ENCODE data around the gene DNAH6.
"Not testable (repeated sequence)": the region's sequence is repeated elsewhere in the genome, so short reads cannot be mapped to it uniquely, and the experiment has no call there.

The DNAH6 gene, protein sequence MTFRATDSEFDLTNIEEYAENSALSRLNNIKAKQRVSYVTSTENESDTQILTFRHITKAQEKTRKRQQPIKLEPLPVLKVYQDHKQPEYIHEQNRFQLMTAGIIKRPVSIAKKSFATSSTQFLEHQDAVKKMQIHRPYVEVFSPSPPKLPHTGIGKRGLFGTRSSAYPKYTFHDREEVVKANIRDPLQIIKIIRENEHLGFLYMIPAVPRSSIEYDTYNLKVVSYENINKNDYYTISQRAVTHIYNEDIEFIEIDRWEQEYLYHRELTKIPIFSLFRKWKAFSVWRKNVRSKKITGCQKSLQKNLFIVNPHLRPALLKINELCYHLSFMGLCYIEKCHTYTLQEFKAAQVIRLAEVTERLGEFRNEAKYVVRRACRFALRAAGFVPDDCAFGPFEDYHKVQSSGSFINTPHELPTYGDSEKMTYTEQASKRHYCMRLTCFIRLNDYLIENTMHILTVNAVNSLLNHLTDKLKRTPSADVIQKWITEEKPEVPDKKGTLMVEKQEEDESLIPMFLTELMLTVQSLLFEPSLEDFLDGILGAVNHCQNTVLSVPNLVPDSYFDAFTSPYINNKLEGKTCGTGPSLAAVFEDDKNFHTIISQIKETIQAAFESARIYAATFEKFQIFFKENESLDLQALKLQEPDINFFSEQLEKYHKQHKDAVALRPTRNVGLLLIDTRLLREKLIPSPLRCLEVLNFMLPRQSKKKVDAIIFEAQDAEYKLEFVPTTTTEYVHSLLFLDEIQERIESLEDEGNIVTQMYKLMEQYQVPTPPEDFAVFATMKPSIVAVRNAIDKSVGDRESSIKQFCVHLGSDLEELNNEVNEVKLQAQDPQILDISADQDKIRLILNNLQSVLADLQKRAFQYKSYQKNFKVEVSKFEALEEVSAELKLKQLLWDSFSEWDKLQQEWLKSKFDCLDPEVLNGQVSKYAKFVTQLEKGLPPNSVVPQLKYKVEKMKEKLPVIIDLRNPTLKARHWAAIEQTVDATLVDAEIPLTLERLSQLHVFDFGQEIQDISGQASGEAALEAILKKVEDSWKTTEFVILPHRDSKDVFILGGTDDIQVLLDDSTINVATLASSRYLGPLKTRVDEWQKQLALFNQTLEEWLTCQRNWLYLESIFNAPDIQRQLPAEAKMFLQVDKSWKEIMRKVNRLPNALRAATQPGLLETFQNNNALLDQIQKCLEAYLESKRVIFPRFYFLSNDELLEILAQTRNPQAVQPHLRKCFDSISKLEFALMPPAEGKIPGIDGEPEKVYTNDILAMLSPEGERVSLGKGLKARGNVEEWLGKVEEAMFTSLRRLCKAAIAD (N-terminal part only)

GRCh38 chr2:84516234-84516986, at the start of gene DNAH6:
DNAH6 (plus strand) TSS chr2:84516498; CDS start chr2:84517827, 1,329 bp downstream.
- DNase-seq: peak; percentile 92

GRCh38 chr2:84467389-84467788, 48.9 kb upstream of the DNAH6 start:
- no peak for DNase-seq

DNA sequence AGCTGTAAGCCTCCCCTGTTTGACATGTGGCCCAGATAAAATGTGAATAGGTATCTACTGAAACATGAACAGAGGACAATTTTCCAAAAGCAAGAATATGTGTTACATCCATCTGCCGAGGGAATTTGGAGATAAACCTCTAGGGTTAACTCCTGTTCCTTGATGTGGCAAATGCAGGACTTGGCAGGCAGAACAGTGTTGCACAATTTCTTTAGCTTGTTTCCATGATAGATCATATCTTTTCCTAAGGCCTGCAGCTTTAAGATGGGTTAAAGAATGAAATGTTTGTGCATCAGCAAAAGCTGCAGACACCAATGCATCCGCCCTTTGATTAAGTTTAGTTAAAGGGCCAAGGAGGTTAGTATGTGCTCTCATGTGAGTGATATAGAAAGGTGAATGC, 43.9 kb upstream of the DNAH6 start:
- not testable (repeated sequence) for DNase-seq

GRCh38 chr2:84472856-84473565, 43.3 kb upstream of the DNAH6 start:
- DNase-seq: no peak

GRCh38 chr2:84474176-84474575, 42.1 kb upstream of the DNAH6 start:
- DNase-seq: no peak

- no peak for DNase-seq
Measured at GRCh38 chr2:84477886-84478285, 38.4 kb upstream of the DNAH6 start.

- DNase-seq: no peak
Measured at GRCh38 chr2:84478867-84479266, 37.4 kb upstream of the DNAH6 start.

GRCh38 chr2:84481702-84482101, 34.6 kb upstream of the DNAH6 start:
- no peak for DNase-seq

DNA sequence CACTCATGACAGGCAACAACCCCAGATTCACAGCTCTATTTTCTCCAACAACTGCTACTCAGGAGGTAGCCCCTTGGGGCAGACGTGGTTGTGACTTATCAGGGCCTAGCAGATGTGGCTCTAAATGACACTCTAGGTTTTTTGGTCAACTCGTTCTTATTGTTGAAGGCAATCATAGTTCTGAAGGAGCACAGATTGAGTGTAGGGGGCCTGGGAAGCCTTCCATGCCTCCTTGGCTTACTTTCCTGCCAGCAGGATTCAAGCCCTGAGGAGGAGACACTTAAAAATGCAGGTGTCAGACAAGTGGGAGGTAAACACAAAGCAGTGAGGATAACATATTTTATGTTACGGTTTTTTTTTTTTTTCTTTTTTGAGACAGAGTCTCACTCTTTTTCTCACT, 33.7 kb upstream of the DNAH6 start:
- DNase-seq: no peak

GRCh38 chr2:84483320-84483719, 33.0 kb upstream of the DNAH6 start:
- no peak for DNase-seq

GRCh38 chr2:84486441-84487115, 29.7 kb upstream of the DNAH6 start:
- peak; percentile 57 for DNase-seq

DNA sequence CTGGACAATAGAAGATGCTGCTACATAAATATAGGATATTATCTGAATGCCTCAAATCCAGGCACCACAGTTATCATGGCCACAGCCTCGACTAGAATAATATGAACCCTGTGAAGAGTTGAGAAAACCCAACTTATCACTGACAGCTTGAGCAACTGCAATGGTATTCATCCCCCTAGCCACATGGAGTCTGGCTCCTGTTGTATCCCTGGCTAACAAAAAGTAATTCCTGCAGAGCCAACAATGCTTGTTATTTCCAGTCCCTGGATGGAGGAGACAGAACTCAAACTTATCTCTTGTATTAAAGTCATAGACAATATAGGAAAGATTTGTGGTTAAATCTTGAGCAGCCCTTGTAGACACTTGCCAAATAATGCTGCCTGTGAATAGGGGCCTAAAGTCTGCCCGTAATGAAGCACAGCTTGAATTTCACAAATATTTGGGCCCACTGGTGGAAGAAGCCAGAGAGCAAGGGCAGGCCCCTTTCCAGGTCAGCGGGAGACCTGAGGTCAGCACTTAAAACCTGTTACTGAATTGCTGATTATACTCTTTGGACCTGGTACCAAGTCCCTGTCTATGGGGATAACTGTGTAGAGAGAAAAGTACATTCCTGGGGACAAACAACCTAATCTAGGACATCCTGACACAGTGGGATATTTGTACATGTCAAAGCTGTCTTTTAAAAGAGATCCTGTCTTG, 28.9 kb upstream of the DNAH6 start:
- no peak for DNase-seq

- DNase-seq: no peak
Measured at GRCh38 chr2:84491256-84491655, 25.0 kb upstream of the DNAH6 start.

DNA sequence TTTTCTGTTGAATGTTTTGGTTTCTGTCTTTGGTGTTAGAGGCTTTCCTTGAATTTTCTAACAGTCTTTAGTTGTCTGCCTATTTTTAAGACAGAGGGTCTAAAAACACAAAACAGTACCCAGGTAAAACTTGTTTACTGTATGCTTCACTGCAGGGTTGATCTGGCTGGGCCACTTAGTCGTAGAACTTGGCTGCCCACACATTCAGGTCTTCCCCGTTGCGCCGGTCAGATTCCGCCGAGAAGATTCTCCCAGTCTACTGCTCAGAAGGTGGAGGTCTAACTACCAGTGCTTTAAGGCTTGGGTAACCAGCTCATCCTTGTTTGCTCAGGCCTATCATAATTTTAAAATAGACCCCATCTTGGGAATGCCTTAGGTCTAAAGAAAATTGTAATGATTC, 24.6 kb upstream of the DNAH6 start:
- DNase-seq: no peak

DNA sequence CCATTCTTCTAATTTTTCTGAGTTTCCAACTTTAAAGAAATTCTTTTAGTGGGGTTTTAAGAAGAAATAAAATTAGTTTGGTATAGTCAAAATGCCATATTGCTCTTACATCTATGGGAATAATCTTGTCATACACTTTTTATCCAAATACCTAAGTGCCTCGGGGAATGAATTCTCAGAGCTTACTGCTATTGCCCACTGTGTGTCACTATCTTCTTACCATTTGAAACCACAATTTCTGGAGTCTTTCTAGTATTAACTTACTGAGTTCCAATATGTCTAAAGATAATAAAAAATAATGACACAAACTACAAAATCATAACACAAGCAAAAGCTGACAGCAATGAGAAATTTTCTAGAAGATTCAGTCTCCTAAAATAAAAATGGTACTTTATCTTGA, 23.7 kb upstream of the DNAH6 start:
- DNase-seq: no peak

- DNase-seq: no peak
Measured at GRCh38 chr2:84493514-84493913, 22.8 kb upstream of the DNAH6 start.

GRCh38 chr2:84494070-84494469, 22.2 kb upstream of the DNAH6 start:
- DNase-seq: no peak

GRCh38 chr2:84495539-84496146, 20.7 kb upstream of the DNAH6 start:
- peak; percentile 54 for DNase-seq

DNA sequence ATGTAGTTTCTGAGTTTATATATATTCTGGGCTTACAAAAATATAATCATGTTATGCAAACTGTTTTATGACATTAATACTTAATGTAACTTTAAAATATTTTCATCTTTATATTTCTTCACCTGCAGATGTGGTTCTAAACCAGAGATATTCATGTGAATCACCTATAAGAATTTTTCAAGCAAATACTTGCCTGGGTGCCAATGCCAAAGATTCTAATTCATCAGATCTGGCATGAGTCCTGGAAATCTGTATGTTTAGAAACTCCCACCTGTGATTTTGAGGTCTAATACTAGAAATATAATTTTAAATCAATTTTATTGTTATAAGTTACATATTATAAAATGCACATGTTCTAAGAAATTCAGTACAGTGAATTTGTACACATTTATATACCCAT, 19.9 kb upstream of the DNAH6 start:
- DNase-seq: no peak

GRCh38 chr2:84497285-84497684, 19.0 kb upstream of the DNAH6 start:
- no peak for DNase-seq

Measured in NCI-H1105 (cell line).